CD4-positive, alpha-beta memory T cell (primary cell): ENCODE data around the gene NANOG. TPM values are rescaled to one million over a fixed set of nuclear protein-coding genes. Genes with fewer than 3 reads are reported as not detected.
A peak's percentile ranks its signal among the peaks of the same experiment; 100 is the strongest.
"Not testable (repeated sequence)": the region's sequence is repeated elsewhere in the genome, so short reads cannot be mapped to it uniquely, and the experiment has no call there.

Experiments
- CTCF ChIA-PET: fragments of 350-600 bp; sonication (Branson Sonifier 250); formaldehyde crosslinking; loops from one replicate; lab custom pipeline; 2021; ENCODE audit warnings: inconsistent platforms; ENCODE audit not compliant: partially characterized antibody; lab: Charles Lee
- POLR2A ChIA-PET: fragments of 350-600 bp; sonication (Branson Sonifier 250); formaldehyde crosslinking; loops from one replicate; lab custom pipeline; 2021; ENCODE audit not compliant: partially characterized antibody; lab: Charles Lee
- DNase-seq, 5 donors: peaks; one replicate each; pipeline versions ENCODE4 v3.0.0 to v3.0.0-alpha.2; 2020 to 2022; ENCODE audit warnings: mixed read lengths in 1 of 5
- H3K27ac ChIP-seq: one replicate; pipeline ENCODE4 v1.7.0; 2013; ENCODE audit warnings: low read depth, low read length
- H3K27me3 ChIP-seq: 2 replicates; pipeline ENCODE4 v1.7.0; 2013; ENCODE audit warnings: mild to moderate bottlenecking, low read length, moderate library complexity; ENCODE audit not compliant: insufficient read depth
- H3K36me3 ChIP-seq: 2 replicates; pipeline ENCODE4 v1.7.0; 2013; ENCODE audit warnings: mild to moderate bottlenecking, low read length, moderate library complexity; ENCODE audit not compliant: insufficient read depth
- H3K4me1 ChIP-seq: 2 replicates; pipeline ENCODE4 v1.7.0; 2013; ENCODE audit warnings: mild to moderate bottlenecking, low read length, moderate library complexity; ENCODE audit not compliant: insufficient read depth
- H3K4me3 ChIP-seq, 2 donors: one replicate each; pipeline ENCODE4 v1.7.0; 2013; ENCODE audit warnings: low read length in 2 of 2, mild to moderate bottlenecking in 1 of 2
- H3K9me3 ChIP-seq, 2 donors: one replicate each; pipeline ENCODE4 v1.7.0; 2013; ENCODE audit warnings: low read length in 2 of 2, control low read depth in 1 of 2; ENCODE audit not compliant: control insufficient read depth in 1 of 2
- H3K27ac Mint-ChIP-seq, 7 donors: one replicate each; pipeline ENCODE4 v1.8.0; 2020 to 2021; ENCODE audit warnings: mixed read lengths in 7 of 7, mild to moderate bottlenecking in 6 of 7, inconsistent platforms in 3 of 7, moderate library complexity in 3 of 7
- H3K27me3 Mint-ChIP-seq, 2 donors: one replicate each; pipeline ENCODE4 v1.8.0; 2020 to 2021; ENCODE audit warnings: mixed read lengths in 2 of 2
- H3K36me3 Mint-ChIP-seq, 2 donors: one replicate each; pipeline ENCODE4 v1.8.0; 2020 to 2021; ENCODE audit warnings: mixed read lengths in 2 of 2, inconsistent platforms in 1 of 2, mild to moderate bottlenecking in 1 of 2
- H3K4me1 Mint-ChIP-seq, 4 donors: one replicate each; pipeline ENCODE4 v1.8.0; 2020 to 2021; ENCODE audit warnings: mixed read lengths in 4 of 4, mild to moderate bottlenecking in 1 of 4
- H3K4me3 Mint-ChIP-seq, 8 donors: one replicate each; pipeline ENCODE4 v1.8.0; 2020 to 2021; ENCODE audit warnings: mixed read lengths in 8 of 8, mild to moderate bottlenecking in 7 of 8, moderate library complexity in 6 of 8, inconsistent platforms in 3 of 8
- H3K9me3 Mint-ChIP-seq, 8 donors: one replicate each; pipeline ENCODE4 v1.8.0; 2020 to 2021; ENCODE audit warnings: mixed read lengths in 8 of 8, mild to moderate bottlenecking in 5 of 8, inconsistent platforms in 3 of 8, moderate library complexity in 1 of 8
- intact Hi-C: fragments of 100-400 bp; cut with micrococcal nuclease; formaldehyde crosslinking; loops from one replicate; pipeline ENCODE4 v1.15.1; 2023
- polyA plus RNA-seq, 2 donors: library from polyadenylated mRNA; unstranded; fragments of 300-500 nt; fragmentation: Illumina TruSeq; gene quantifications; one replicate each; pipeline ENCODE4 v1.2.3, GENCODE V29; 2021
- total RNA-seq, 2 experiments: library from RNA; stranded (reverse); gene quantifications; one replicate each; pipeline ENCODE4 v1.2.3, GENCODE V29; 2021

Gene NANOG
- total and polyA plus RNA-seq, 4 experiments from 2014 or later = not detected

DNA sequence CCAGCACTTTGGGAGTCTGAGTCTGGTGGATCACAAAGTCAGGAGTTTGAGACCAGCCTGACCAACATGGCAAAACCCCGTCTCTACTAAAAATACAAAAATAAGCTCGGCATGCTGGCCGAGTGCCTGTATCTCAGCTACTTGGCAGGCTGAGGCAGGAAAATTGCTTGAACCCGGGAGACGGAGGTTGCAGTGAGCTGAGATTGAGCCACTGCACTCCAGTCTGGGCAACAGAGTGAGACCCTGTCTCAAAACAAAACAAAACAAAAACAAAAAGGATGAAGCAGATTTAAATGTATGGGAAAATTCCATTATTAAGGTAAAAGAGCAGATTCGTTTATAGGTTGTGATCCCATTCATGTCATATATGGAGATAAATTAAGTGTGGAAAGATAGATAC, 17.1 kb downstream of the NANOG start:
- H3K9me3 ChIP-seq, H3K4me1 Mint-ChIP-seq, H3K27ac Mint-ChIP-seq, H3K27me3 ChIP-seq, H3K36me3 ChIP-seq, H3K4me3 Mint-ChIP-seq, H3K36me3 Mint-ChIP-seq, H3K4me3 ChIP-seq, H3K4me1 ChIP-seq, H3K9me3 Mint-ChIP-seq, H3K27ac ChIP-seq, H3K27me3 Mint-ChIP-seq, POLR2A ChIA-PET, DNase-seq: not testable (repeated sequence)
- intact Hi-C loops = loop anchor here (2.0 kb wide), 1 partner anchor 218 kb away; no protein-coding TSS in a partner anchor
- CTCF ChIA-PET = interaction anchor here (1.2 to 4.7 kb wide), 6 partner anchors 8 to 137 kb away, joined by 4 to 21 read pairs (median 6); no protein-coding TSS in a partner anchor

DNA sequence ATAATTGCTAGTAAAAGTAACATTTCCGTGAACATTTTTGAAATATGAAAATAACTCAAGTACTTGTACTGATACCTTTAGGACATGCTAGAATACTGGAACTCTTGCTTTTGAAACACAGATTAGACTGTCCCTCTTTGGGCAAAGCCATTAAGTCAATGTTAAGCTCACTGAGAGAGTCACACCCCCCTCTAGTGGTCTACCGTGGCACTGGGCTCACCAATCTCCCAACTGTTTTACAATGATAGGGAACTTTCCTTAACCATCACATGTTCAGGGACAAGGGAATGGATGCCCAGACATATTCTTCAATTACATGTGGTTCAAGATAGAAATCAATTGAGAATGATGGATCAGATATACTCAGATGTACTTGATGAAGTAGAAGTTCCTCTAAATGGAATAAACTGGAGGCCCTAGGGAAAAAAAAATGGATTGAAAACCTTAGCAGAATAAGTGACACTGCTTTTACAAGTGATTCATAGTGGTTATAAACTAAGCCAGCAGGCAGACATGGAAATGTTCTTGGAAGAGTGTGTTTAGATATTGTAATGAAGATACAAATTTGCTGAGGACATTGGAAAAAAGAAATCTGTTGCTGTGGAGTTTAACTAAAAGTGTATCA, 17.8 kb downstream of the NANOG start:
- CTCF ChIA-PET = interaction anchor here (0.7 to 4.7 kb wide), 12 partner anchors 9 to 231 kb away, joined by 3 to 21 read pairs (median 6); partner anchors contain the start of gene NANOG
- Histone ChIP-seq H3K4me3 (no peak overlapping the region), H3K9me3 (no peaks in the 10 kb centered on the region), H3K4me1 (no peaks in the 10 kb centered on the region), H3K27ac (no peak overlapping the region), H3K36me3 (no peaks in the 10 kb centered on the region), H3K27me3 (no peaks in the 10 kb centered on the region)
- Mint-ChIP-seq H3K4me1 (no peaks in the 10 kb centered on the region), H3K9me3 (no peaks in the 10 kb centered on the region), H3K4me3 (no peak overlapping the region), H3K36me3 (no peaks in the 10 kb centered on the region), H3K27ac (no peak overlapping the region), H3K27me3 (peaks cover 1 to 3% of the 10 kb centered on the region in 2 donors)
- POLR2A ChIA-PET = no interaction called here
- DNase-seq = peak; percentile 27 to 43 (median 39)
- intact Hi-C loops = loop anchor here (1.0 to 2.0 kb wide), 3 partner anchors 130 to 588 kb away; no protein-coding TSS in a partner anchor

DNA sequence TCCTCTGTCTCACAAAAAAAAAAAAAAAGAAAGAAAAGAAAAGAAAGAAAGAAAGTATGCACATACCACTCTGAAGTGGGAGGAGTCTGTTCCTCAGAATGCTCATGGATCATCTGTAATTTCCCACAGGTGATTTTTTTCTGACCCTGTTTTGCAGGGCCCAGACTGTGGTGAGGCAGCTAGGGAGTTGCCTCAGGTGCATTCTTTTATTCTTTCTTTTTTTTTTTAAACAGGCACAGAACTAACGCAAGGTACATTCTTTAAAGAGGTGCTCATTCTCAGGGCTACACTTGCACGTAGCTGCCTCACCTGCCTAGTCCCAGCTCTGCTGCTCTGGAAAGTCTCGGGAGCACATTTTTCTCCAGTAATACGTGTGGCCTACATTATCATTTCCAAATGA, 36.6 kb downstream of the NANOG start:
- H3K27ac ChIP-seq, DNase-seq, H3K4me3 ChIP-seq, H3K27ac Mint-ChIP-seq, H3K9me3 ChIP-seq, H3K4me1 ChIP-seq, H3K4me3 Mint-ChIP-seq, H3K36me3 ChIP-seq, H3K27me3 ChIP-seq, intact Hi-C loops, POLR2A ChIA-PET, H3K9me3 Mint-ChIP-seq, H3K36me3 Mint-ChIP-seq, H3K27me3 Mint-ChIP-seq, H3K4me1 Mint-ChIP-seq: not testable (repeated sequence)
- CTCF ChIA-PET = interaction anchor here (2.5 kb wide), 1 partner anchor 20 kb away, joined by 7 read pairs; no protein-coding TSS in a partner anchor

DNA sequence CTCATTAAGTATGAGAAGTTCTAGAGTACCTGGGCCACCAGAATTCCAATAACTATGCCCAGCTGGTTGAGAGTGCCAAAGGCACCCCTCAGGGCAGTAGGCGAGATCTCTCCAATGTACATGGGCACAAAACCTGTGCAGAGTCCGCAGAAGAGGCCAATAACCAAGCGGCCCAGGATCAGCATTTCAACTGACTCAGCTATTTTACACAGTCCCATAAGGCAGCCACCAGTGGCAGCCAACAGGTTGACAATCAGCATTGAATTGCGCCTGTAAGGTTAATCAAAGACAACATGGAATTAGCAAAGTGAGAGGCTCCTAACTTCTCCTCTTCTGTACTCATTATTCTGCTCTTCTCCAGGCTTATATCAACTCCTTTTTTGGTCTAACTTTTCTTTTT, 40.5 kb downstream of the NANOG start:
- H3K27ac ChIP-seq, CTCF ChIA-PET, H3K9me3 Mint-ChIP-seq, H3K27ac Mint-ChIP-seq, H3K4me1 Mint-ChIP-seq, H3K4me3 ChIP-seq, H3K9me3 ChIP-seq, H3K36me3 ChIP-seq, POLR2A ChIA-PET, intact Hi-C loops, DNase-seq, H3K36me3 Mint-ChIP-seq, H3K4me1 ChIP-seq, H3K27me3 ChIP-seq, H3K27me3 Mint-ChIP-seq, H3K4me3 Mint-ChIP-seq: not testable (repeated sequence)

DNA sequence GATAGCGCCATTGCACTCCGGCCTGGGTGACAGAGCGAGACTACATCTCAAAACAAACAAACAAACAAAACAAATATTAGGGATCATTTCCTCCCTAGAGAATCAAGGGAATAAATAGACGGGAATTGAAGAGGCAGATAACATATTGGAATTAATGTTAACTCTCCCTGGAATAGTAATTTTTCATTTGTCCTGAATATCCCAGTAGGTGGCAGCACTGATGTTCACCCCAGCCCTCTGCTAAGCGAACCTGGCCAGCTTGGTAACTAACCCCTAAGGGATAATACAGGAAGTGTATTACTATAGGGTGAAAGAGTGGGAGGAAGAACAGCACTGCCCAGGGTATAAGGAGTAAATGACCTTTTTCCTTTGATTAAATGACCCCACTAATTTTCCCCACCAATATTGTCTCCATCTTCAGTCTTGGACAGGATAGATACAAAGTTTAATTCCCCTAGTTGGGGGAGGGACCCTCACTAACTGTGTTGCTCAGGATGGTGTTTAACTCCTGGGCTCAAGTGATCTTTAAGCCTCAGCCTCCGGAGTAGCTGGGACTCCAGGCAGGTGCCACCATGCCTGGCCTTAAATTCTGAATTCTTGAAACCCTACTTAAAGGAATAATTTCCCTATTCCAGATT, 43.0 kb downstream of the NANOG start:
- Mint-ChIP-seq H3K27me3 (peaks cover 6 to 7% of the 10 kb centered on the region in 2 donors), H3K9me3 (no peaks in the 10 kb centered on the region), H3K4me3 (no peak overlapping the region), H3K36me3 (no peaks in the 10 kb centered on the region), H3K4me1 (no peaks in the 10 kb centered on the region), H3K27ac (no peak overlapping the region)
- ChIA-PET CTCF (interaction anchor here (0.7 to 2.5 kb wide), 6 partner anchors 8 to 246 kb away, joined by 3 to 6 read pairs (median 4); no protein-coding TSS in a partner anchor), POLR2A (interaction anchor here (0.9 kb wide), 1 partner anchor 246 kb away, joined by 3 read pairs; no protein-coding TSS in a partner anchor)
- Histone ChIP-seq H3K36me3 (no peaks in the 10 kb centered on the region), H3K4me1 (no peaks in the 10 kb centered on the region), H3K27ac (no peak overlapping the region), H3K4me3 (no peak overlapping the region), H3K9me3 (no peaks in the 10 kb centered on the region), H3K27me3 (no peaks in the 10 kb centered on the region)
- peak in 4 of 5 donors; percentile 15 to 42 (median 24) for DNase-seq
- intact Hi-C loops = no loop called here

DNA sequence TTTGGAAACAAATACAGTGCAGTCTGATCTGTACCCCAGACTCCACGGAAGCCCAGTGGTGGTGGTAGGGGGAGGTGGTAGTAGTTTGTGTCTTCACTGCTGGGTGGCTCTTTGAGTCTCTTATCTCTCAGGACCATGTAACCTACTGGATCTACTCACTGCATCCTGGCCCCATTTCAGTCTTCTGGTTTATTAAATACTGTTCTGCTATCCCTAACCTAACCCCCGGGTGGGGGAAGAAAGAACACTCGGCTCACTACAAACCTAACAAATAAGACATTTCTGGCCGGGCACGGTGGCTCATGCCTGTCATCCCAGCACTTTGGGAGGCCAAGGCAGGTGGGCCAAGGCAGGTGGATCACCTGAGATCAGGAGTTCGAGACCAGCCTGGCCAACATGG, 44.0 kb downstream of the NANOG start:
- H3K4me1 ChIP-seq, H3K4me3 Mint-ChIP-seq, H3K9me3 Mint-ChIP-seq, H3K4me1 Mint-ChIP-seq, H3K27me3 Mint-ChIP-seq, POLR2A ChIA-PET, H3K36me3 ChIP-seq, intact Hi-C loops, DNase-seq, H3K4me3 ChIP-seq, H3K9me3 ChIP-seq, H3K27ac ChIP-seq, H3K27me3 ChIP-seq, H3K36me3 Mint-ChIP-seq: not testable (repeated sequence)
- peak overlapping the region in 1 of 7 donors; percentile 44 for H3K27ac Mint-ChIP-seq
- CTCF ChIA-PET = interaction anchor here (1.4 to 2.5 kb wide), 2 partner anchors 26 to 30 kb away, joined by 5 to 6 read pairs; no protein-coding TSS in a partner anchor

DNA sequence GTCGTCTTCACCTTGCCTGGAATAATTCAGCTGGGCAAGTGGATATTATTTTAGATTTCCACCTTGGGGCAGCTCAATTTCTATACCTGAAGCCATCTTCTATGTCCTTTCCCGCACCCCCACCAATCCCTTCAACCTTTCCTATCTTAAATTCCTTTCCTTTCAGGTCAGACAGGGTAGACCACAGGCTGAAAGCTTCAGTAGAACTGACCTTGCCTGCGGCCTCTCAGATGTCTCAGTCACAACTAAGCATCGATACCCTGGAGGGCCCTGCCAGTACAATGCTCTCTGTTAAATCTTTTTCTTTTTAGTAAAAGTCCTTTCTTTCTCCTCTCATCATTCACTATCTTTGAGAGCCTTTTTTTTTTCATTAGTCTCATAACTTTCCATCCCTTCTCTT, 44.6 kb downstream of the NANOG start:
- CTCF ChIA-PET = no interaction called here

More for the DNA sequence above, 44.6 kb downstream of the NANOG start:
- Mint-ChIP-seq H3K36me3 (no peaks in the 10 kb centered on the region), H3K4me3 (no peak overlapping the region), H3K4me1 (no peaks in the 10 kb centered on the region), H3K27me3 (peaks cover 6 to 7% of the 10 kb centered on the region in 2 donors), H3K27ac (no peak overlapping the region), H3K9me3 (no peaks in the 10 kb centered on the region)
- no peaks in the 10 kb centered on the region for H3K27me3 ChIP-seq
- intact Hi-C loops = no loop called here
- no peak overlapping the region for H3K4me3 ChIP-seq
- H3K4me1 ChIP-seq = no peaks in the 10 kb centered on the region
- H3K9me3 ChIP-seq = no peaks in the 10 kb centered on the region
- no peak overlapping the region for H3K27ac ChIP-seq
- no peak for DNase-seq
- POLR2A ChIA-PET = no interaction called here
- H3K36me3 ChIP-seq = no peaks in the 10 kb centered on the region
